ENCODE results near the gene JAKMIP1.

GRCh38 chr4:6111354-6111960, 88.9 kb downstream of the JAKMIP1 start:
- TF ChIP-seq CTCF (CRISPR knock-in tag; IDR thresholded peaks at IDR 0.05) (no peak), KIAA2018 (CRISPR knock-in tag; IDR thresholded peaks at IDR 0.05; ENCODE audit: borderline replicate concordance) (no peak), CBX1 (IDR thresholded peaks at IDR 0.05; ENCODE audit: low read depth) (no peak), ZNF616 (CRISPR knock-in tag; IDR thresholded peaks at IDR 0.05; ENCODE audit: low read depth) (no peak)
